Endothelial cell of umbilical vein (primary cell): ENCODE data around the gene PPFIBP2. TPM values are rescaled to one million over a fixed set of nuclear protein-coding genes. Genes with fewer than 3 reads are reported as not detected.

ENCODE experiments used
- BruUV-seq: library from RNA; stranded (reverse); fragments of 400-500 nt; replicated peaks from 2 replicates; lab custom pipeline; 2021; lab: Mats Ljungman, UMichigan
- CTCF ChIA-PET: fragments of 300-600, 350-600 bp; sonication (Branson Sonifier 250); formaldehyde crosslinking; loops from one replicate; lab custom pipeline; 2021; ENCODE audit warnings: antibody characterized with exemption, inconsistent platforms; lab: Charles Lee
- POLR2A ChIA-PET: fragments of 300-600, 350-600 bp; sonication (Branson Sonifier 250); formaldehyde crosslinking; loops from one replicate; lab custom pipeline; 2021; ENCODE audit warnings: antibody characterized with exemption, inconsistent platforms; lab: Charles Lee
- DNase-seq: peaks from one replicate; pipeline ENCODE4 v3.0.0-alpha.2; 2011; ENCODE audit warnings: low read depth, low spot score
- FAIRE-seq: peaks from 2 replicates; lab custom pipeline; 2011; peaks lifted over from hg19 to GRCh38; lab: Jason Lieb, UNC
- H2AFZ ChIP-seq: 2 replicates; pipeline ENCODE4 v1.6.0; 2012; ENCODE audit warnings: low read depth, low read length, control low read depth, inconsistent platforms
- H3K27ac ChIP-seq: 2 replicates; pipeline ENCODE4 v1.5.1; 2011; ENCODE audit warnings: low read depth, mild to moderate bottlenecking, control low read depth, low read length, moderate library complexity; ENCODE audit not compliant: insufficient read depth
- H3K27me3 ChIP-seq, 2 experiments: 2 replicates each; pipeline versions ENCODE4 v1.6.0 to v1.6.1; 2011; ENCODE audit warnings: low read length in 2 of 2, mixed read lengths in 1 of 2; ENCODE audit not compliant: control insufficient read depth in 2 of 2, insufficient read depth in 2 of 2
- H3K36me3 ChIP-seq, 2 experiments: 2 replicates in 1 of 2; 3 replicates in 1 of 2; pipeline ENCODE4 v1.5.1; 2011; ENCODE audit warnings: low read length in 2 of 2, mild to moderate bottlenecking in 1 of 2, moderate library complexity in 1 of 2; ENCODE audit not compliant: control insufficient read depth in 2 of 2, insufficient read depth in 2 of 2; ENCODE audit errors: extremely low read depth in 1 of 2
- H3K4me1 ChIP-seq: 3 replicates; pipeline ENCODE4 v1.5.1; 2011; ENCODE audit warnings: mild to moderate bottlenecking, low read length; ENCODE audit not compliant: control insufficient read depth, insufficient read depth; ENCODE audit errors: extremely low read depth
- H3K4me2 ChIP-seq: 2 replicates; pipeline ENCODE4 v1.6.1; 2011; ENCODE audit warnings: low read length, control low read depth, mixed read lengths; ENCODE audit not compliant: insufficient read depth
- H3K4me3 ChIP-seq, 3 experiments: fragments of 200-600 bp in 1 of 3; sonication (generic), shearing (Covaris generic) in 1 of 3; replicated peaks in 1 of 3; 2 replicates each; pipeline ENCODE4 v1.5.1; 2011 to 2016; ENCODE audit warnings: control low read depth in 3 of 3, low read length in 3 of 3, mild to moderate bottlenecking in 2 of 3, inconsistent platforms in 1 of 3, low read depth in 1 of 3, moderate library complexity in 1 of 3; ENCODE audit not compliant: insufficient read depth in 1 of 3
- H3K79me2 ChIP-seq: 2 replicates; pipeline ENCODE4 v1.6.0; 2012; ENCODE audit warnings: low read length, inconsistent platforms; ENCODE audit not compliant: control insufficient read depth, insufficient read depth
- H3K9ac ChIP-seq: replicated peaks from 2 replicates; pipeline ENCODE3; 2011; ENCODE audit warnings: low read length, control low read depth; ENCODE audit not compliant: insufficient read depth; ENCODE audit errors: extremely low read depth
- H3K9me1 ChIP-seq: replicated peaks from 3 replicates; pipeline ENCODE4 v1.6.0; 2011; ENCODE audit warnings: mild to moderate bottlenecking, low read length; ENCODE audit not compliant: control insufficient read depth, insufficient read depth; ENCODE audit errors: extremely low read depth
- H3K9me3 ChIP-seq: replicated peaks from 2 replicates; pipeline ENCODE4 v1.5.1; 2012; ENCODE audit warnings: low read length, inconsistent platforms; ENCODE audit not compliant: control insufficient read depth, insufficient read depth
- H4K20me1 ChIP-seq: replicated peaks from 2 replicates; pipeline ENCODE3; 2011; ENCODE audit warnings: mild to moderate bottlenecking, low read length; ENCODE audit not compliant: control insufficient read depth, insufficient read depth; ENCODE audit errors: extremely low read depth
- EZH2 ChIP-seq: IDR thresholded peaks from 2 replicates; pipeline ENCODE4 v1.6.1; 2012; ENCODE audit warnings: borderline replicate concordance, low read depth, mild to moderate bottlenecking, moderate library complexity, low read length, inconsistent platforms; ENCODE audit not compliant: severe bottlenecking
- FOS ChIP-seq: IDR thresholded peaks from 2 replicates; pipeline ENCODE4 v1.6.1; 2011; ENCODE audit warnings: mild to moderate bottlenecking, low read length, moderate library complexity, borderline replicate concordance; ENCODE audit not compliant: insufficient read depth
- GATA2 ChIP-seq: IDR thresholded peaks from 2 replicates; pipeline ENCODE4 v1.7.0; 2011; ENCODE audit warnings: low read depth, mild to moderate bottlenecking, moderate library complexity, mixed read lengths, low read length; ENCODE audit not compliant: insufficient read length, insufficient read depth
- JUN ChIP-seq: IDR thresholded peaks from 2 replicates; pipeline ENCODE4 v1.6.1; 2011; ENCODE audit warnings: borderline replicate concordance, low read depth; ENCODE audit not compliant: insufficient read length, insufficient read depth
- MYC ChIP-seq: IDR thresholded peaks from one replicate; pipeline ENCODE4 v1.6.1; 2011; ENCODE audit warnings: mild to moderate bottlenecking, low read depth, low read length
- POLR2A ChIP-seq: IDR thresholded peaks from 2 replicates; pipeline ENCODE4 v1.6.1; 2012; ENCODE audit warnings: low read depth, mild to moderate bottlenecking, control low read depth, low read length
- POLR2AphosphoS5 ChIP-seq: IDR thresholded peaks from 2 replicates; pipeline ENCODE4 v1.6.1; 2012; ENCODE audit warnings: low read depth, mild to moderate bottlenecking, control low read depth, low read length, moderate library complexity; ENCODE audit not compliant: insufficient read depth
- dilution Hi-C: fragments of 300-500 bp; cut with MboI; formaldehyde crosslinking; loops from one replicate; pipeline ENCODE4 v1.15.0; 2019; ENCODE audit warnings: low sequenced_read_pairs; ENCODE audit not compliant: extremely low pct_ligation_motif_present
- intact Hi-C: fragments of 100-400 bp; cut with micrococcal nuclease; formaldehyde crosslinking; loops from one replicate; pipeline ENCODE4 v1.10.0; 2022
- polyA plus RNA-seq, 4 experiments: library from polyadenylated mRNA; depleted of rRNA in 3 of 4; stranded (reverse) in 3 of 4; unstranded in 1 of 4; fragments of >200 nt; gene quantifications; 2 replicates each; pipeline versions ENCODE4 v1.2.1 to v1.2.3, GENCODE V29; 2011 to 2012; ENCODE audit warnings: missing spikeins in 1 of 4
- total RNA-seq: library from RNA; stranded (reverse); gene quantifications from 2 replicates; pipeline ENCODE4 v1.2.3, GENCODE V29; 2021
- TF ChIP-seq, protein P1 (sequence below): IDR thresholded peaks from 2 replicates; pipeline ENCODE4 v1.6.1; 2011; ENCODE audit not compliant: insufficient read depth, insufficient read length
- TF ChIP-seq, protein P2 (sequence below), 2 donors: IDR thresholded peaks; 1 replicate in 1 of 2; 2 replicates in 1 of 2; pipeline ENCODE4 v1.5.1; 2011; ENCODE audit warnings: low read length in 2 of 2, mild to moderate bottlenecking in 2 of 2, moderate library complexity in 2 of 2, control low read depth in 1 of 2, inconsistent platforms in 1 of 2, low read depth in 1 of 2; ENCODE audit not compliant: insufficient read depth in 1 of 2; ENCODE audit errors: extremely low read depth in 1 of 2

PPFIBP2 gene
- total and polyA plus RNA-seq, 2 donors (not counting 3 experiments of a cell fraction or from before 2014, with no cell fraction given): 1.3 to 4.0 TPM

DNA sequence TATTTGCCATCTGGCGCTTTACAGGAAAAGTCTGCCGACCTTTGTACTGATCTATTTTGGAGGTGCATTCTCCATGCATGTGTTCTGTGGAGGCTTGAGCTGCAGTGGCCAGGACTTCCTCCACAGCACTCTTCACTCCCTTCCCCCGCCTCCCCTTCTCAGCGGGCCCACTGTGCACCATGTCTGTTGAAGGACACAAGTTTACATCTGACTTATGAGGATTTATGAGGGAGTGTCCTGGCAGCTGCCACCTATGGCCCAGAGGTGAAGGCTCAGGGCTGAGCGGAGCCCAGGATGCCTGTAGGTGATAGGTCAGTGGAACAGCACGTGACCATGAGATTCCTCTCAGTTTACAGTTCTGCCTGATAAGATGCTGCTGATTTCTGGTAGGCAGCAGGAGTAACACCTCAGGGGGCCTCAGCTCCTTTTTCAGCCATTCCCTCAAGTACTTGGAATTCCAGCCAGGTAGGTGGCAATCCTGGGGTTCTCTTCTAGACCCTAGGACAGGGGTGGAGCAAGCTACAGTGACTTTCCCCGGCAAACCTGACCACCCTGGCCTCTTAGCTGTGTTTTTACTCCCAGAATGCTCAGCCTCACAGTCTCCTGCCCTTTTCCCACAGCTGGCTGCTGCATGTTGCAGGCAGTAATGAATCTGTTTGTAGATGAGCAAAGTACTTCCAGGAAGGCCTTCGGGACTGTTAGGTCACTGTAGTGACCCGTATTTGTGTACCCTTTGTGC, 59.9 kb downstream of the PPFIBP2 start:
- Histone ChIP-seq H4K20me1 (no peaks in the 10 kb centered on the region), H3K27me3 (peaks cover 23 to 27% of the 10 kb centered on the region in 2 experiments), H3K4me1 (peaks cover 18% of the 10 kb centered on the region), H3K9me3 (no peaks in the 10 kb centered on the region), H3K9me1 (no peaks in the 10 kb centered on the region), H3K79me2 (no peaks in the 10 kb centered on the region), H3K4me2 (no peak overlapping the region), H2AFZ (no peak overlapping the region), H3K4me3 (no peak overlapping the region), H3K9ac (no peak overlapping the region), H3K27ac (no peak overlapping the region), H3K36me3 (no peaks in the 10 kb centered on the region)
- ChIA-PET POLR2A (interaction anchor here (0.8 kb wide), 1 partner anchor 84 kb away, joined by 4 read pairs; no protein-coding TSS in a partner anchor), CTCF (interaction anchor here (0.8 to 12.1 kb wide), 6 partner anchors 64 to 819 kb away, joined by 3 to 766 read pairs (median 4); no protein-coding TSS in a partner anchor)
- intact Hi-C loops: loop anchor here (5.0 kb wide), 1 partner anchor 476 kb away; no protein-coding TSS in a partner anchor
- FAIRE-seq (no peak), DNase-seq (no peak)
- TF ChIP-seq POLR2AphosphoS5: no peak
- TF ChIP-seq JUN: no peak
- TF ChIP-seq MYC: no peak
- TF ChIP-seq POLR2A: no peak
- no peak for TF ChIP-seq FOS
- no peak for TF ChIP-seq EZH2
- no peak for TF ChIP-seq GATA2
- TF ChIP-seq, protein P1, sequence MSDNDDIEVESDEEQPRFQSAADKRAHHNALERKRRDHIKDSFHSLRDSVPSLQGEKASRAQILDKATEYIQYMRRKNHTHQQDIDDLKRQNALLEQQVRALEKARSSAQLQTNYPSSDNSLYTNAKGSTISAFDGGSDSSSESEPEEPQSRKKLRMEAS: no peak
- TF ChIP-seq, protein P2, sequence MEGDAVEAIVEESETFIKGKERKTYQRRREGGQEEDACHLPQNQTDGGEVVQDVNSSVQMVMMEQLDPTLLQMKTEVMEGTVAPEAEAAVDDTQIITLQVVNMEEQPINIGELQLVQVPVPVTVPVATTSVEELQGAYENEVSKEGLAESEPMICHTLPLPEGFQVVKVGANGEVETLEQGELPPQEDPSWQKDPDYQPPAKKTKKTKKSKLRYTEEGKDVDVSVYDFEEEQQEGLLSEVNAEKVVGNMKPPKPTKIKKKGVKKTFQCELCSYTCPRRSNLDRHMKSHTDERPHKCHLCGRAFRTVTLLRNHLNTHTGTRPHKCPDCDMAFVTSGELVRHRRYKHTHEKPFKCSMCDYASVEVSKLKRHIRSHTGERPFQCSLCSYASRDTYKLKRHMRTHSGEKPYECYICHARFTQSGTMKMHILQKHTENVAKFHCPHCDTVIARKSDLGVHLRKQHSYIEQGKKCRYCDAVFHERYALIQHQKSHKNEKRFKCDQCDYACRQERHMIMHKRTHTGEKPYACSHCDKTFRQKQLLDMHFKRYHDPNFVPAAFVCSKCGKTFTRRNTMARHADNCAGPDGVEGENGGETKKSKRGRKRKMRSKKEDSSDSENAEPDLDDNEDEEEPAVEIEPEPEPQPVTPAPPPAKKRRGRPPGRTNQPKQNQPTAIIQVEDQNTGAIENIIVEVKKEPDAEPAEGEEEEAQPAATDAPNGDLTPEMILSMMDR (IDR thresholded peaks at IDR 0.05; ENCODE audit: extremely low read depth in 1 of 2, insufficient read depth in 1 of 2, low read depth in 1 of 2, low read length in 2 of 2): no peak
- no TSS peak for BruUV-seq
- dilution Hi-C loops: no loop called here
